DND-41 (cell line): ENCODE measurements around the gene THSD7A.

Experiments
- ATAC-seq: fragments of 200-7000 bp; cut with Tn5 transposase; 3 replicates; pipeline ENCODE4 v1.9.1; 2021; ENCODE audit warnings: low read depth; ENCODE audit not compliant: insufficient read depth
- DNase-seq: peaks from one replicate; pipeline ENCODE4 v3.0.0-alpha.2; 2020
- H2AFZ ChIP-seq: 2 replicates; pipeline ENCODE4 v1.6.0; 2012; ENCODE audit warnings: low read depth, low read length
- H3K27ac ChIP-seq: 2 replicates; pipeline ENCODE4 v1.5.1; 2012; ENCODE audit warnings: low read length, inconsistent platforms
- H3K27me3 ChIP-seq: fragments of 200-600 bp; sonication (generic); 2 replicates; pipeline ENCODE4 v1.6.0; 2012; ENCODE audit warnings: low read length, mild to moderate bottlenecking, inconsistent platforms; ENCODE audit not compliant: insufficient read depth, poor library complexity
- H3K36me3 ChIP-seq: 2 replicates; pipeline ENCODE4 v1.5.1; 2012; ENCODE audit warnings: low read length, inconsistent platforms; ENCODE audit not compliant: insufficient read depth
- H3K4me1 ChIP-seq: 2 replicates; pipeline ENCODE4 v1.5.1; 2012; ENCODE audit warnings: mild to moderate bottlenecking, low read length; ENCODE audit not compliant: insufficient read depth
- H3K4me2 ChIP-seq: 2 replicates; pipeline ENCODE4 v1.6.0; 2012; ENCODE audit warnings: mild to moderate bottlenecking, moderate library complexity, low read length, inconsistent platforms; ENCODE audit not compliant: insufficient read depth
- H3K4me3 ChIP-seq, 2 experiments: fragments of 200-600 bp in 1 of 2; shearing (Covaris generic) in 1 of 2; 2 replicates each; pipeline ENCODE4 v1.5.1; 2012 to 2016; ENCODE audit warnings: inconsistent platforms in 2 of 2, low read length in 2 of 2, mild to moderate bottlenecking in 2 of 2, low read depth in 1 of 2, moderate library complexity in 1 of 2
- H3K79me2 ChIP-seq: 2 replicates; pipeline ENCODE4 v1.6.0; 2012; ENCODE audit warnings: low read length, inconsistent platforms; ENCODE audit not compliant: insufficient read depth
- H3K9ac ChIP-seq: 2 replicates; pipeline ENCODE4 v1.6.0; 2012; ENCODE audit warnings: low read depth, mild to moderate bottlenecking, inconsistent platforms, low read length, moderate library complexity
- H3K9me3 ChIP-seq: 2 replicates; pipeline ENCODE4 v1.5.1; 2012; ENCODE audit warnings: low read length, moderate library complexity, mild to moderate bottlenecking, inconsistent platforms; ENCODE audit not compliant: insufficient read depth, severe bottlenecking
- H4K20me1 ChIP-seq: 2 replicates; pipeline ENCODE4 v1.6.0; 2012; ENCODE audit warnings: low read length; ENCODE audit not compliant: insufficient read depth
- CTCF ChIP-seq: IDR thresholded peaks from 2 replicates; pipeline ENCODE4 v1.5.1; 2012; ENCODE audit warnings: borderline replicate concordance, low read length, moderate library complexity, mild to moderate bottlenecking; ENCODE audit not compliant: poor library complexity, severe bottlenecking; ENCODE audit errors: extremely low read depth
- EZH2 ChIP-seq: IDR thresholded peaks from 3 replicates; pipeline ENCODE4 v1.6.1; 2012; ENCODE audit warnings: borderline replicate concordance, low read depth, mild to moderate bottlenecking, moderate library complexity, low read length, inconsistent platforms; ENCODE audit not compliant: severe bottlenecking

Gene THSD7A

DNA sequence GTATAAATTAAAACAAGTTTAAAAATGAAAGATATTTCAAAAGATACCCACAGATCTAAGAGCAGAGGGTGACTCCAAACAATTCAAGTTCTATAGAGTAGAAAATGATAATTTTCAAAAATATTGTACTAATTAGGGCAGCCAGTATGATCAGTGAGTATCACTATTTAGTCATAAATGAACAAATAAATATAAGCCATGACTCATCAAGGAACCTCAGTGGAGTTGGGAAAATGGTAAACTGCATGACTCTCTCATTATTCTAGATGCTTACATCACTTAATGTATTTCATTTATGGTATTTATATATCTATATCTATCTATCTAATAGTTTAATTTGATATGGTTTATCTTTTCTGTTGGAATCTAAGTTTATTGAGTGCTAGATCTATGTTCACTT is 94.3 kb downstream of the THSD7A start:
- H3K4me2 ChIP-seq: no peak overlapping the region
- no peaks in the 10 kb centered on the region for H3K79me2 ChIP-seq
- H2AFZ ChIP-seq: no peak overlapping the region
- no peak overlapping the region for H3K27ac ChIP-seq
- no peaks in the 10 kb centered on the region for H3K4me1 ChIP-seq
- no peak for ATAC-seq
- no peaks in the 10 kb centered on the region for H3K36me3 ChIP-seq
- TF ChIP-seq EZH2: no peak
- no peak for TF ChIP-seq CTCF
- no peak overlapping the region for H3K9ac ChIP-seq
- no peaks in the 10 kb centered on the region for H4K20me1 ChIP-seq
- H3K9me3 ChIP-seq: no peaks in the 10 kb centered on the region
- H3K4me3 ChIP-seq: no peak overlapping the region
- no peak for DNase-seq
- H3K27me3 ChIP-seq: no peaks in the 10 kb centered on the region

DNA sequence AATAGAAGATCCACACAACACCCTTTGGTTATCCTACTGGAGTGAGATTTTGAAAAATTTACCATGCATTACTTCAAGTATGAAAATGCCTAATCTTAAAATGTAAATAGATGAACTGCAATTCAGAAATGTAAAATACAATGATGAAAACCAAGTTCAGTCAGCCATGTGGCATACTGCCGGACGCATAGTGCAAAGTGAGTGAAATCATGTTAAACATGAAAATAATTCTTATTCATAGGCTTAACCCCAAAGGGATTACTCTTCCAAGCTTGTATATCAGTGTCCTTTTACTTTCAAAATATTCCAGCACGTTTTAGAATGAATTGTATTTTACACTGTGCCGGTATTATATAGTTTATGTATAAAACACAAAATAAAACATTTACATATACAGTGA is 99.8 kb downstream of the THSD7A start:
- Histone ChIP-seq H3K27me3 (no peaks in the 10 kb centered on the region), H3K4me1 (no peaks in the 10 kb centered on the region), H3K9ac (no peak overlapping the region), H3K4me2 (no peak overlapping the region), H3K9me3 (no peaks in the 10 kb centered on the region), H3K4me3 (no peak overlapping the region), H3K79me2 (no peaks in the 10 kb centered on the region), H3K36me3 (no peaks in the 10 kb centered on the region), H2AFZ (no peak overlapping the region), H4K20me1 (no peaks in the 10 kb centered on the region), H3K27ac (no peak overlapping the region)
- DNase-seq (no peak), ATAC-seq (no peak)
- TF ChIP-seq EZH2: no peak
- no peak for TF ChIP-seq CTCF

- no peaks in the 10 kb centered on the region for H3K36me3 ChIP-seq
- H3K9me3 ChIP-seq: no peaks in the 10 kb centered on the region
- no peaks in the 10 kb centered on the region for H4K20me1 ChIP-seq
- H3K27ac ChIP-seq: no peak overlapping the region
- no peak overlapping the region for H3K9ac ChIP-seq
- DNase-seq (no peak), ATAC-seq (no peak)
- TF ChIP-seq EZH2 (no peak), CTCF (no peak)
- H3K79me2 ChIP-seq: no peaks in the 10 kb centered on the region
- H3K4me3 ChIP-seq: no peak overlapping the region
- no peaks in the 10 kb centered on the region for H3K4me1 ChIP-seq
- H3K4me2 ChIP-seq: no peak overlapping the region
- H2AFZ ChIP-seq: no peak overlapping the region
- H3K27me3 ChIP-seq: no peaks in the 10 kb centered on the region
These were observed 101.3 kb downstream of the THSD7A start for GRCh38 chr7:11730725-11731124.

DNA sequence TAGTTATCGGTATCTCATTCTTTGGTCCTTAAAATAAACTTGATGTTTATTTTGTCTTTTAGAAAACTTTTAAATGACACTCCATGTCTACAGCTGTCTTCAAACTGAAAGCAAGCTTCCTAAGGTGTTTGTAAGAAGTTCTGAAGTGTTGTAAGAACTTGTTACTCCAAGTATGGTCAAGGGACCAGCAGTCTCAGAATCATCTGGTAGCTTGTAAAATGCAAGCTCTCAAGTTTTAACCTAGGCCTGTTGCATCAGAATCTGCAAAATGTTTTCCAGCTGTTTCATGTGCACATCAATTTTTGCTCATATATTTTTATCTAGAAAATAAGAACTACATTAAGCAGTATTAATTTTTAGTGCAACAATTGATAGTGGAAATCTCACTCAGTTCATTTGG is 104.1 kb downstream of the THSD7A start:
- ATAC-seq (no peak), DNase-seq (no peak)
- Histone ChIP-seq H3K27me3 (no peaks in the 10 kb centered on the region), H3K79me2 (no peaks in the 10 kb centered on the region), H3K4me1 (no peaks in the 10 kb centered on the region), H3K9me3 (no peaks in the 10 kb centered on the region), H3K4me3 (no peak overlapping the region), H3K4me2 (no peak overlapping the region), H3K36me3 (no peaks in the 10 kb centered on the region), H4K20me1 (no peaks in the 10 kb centered on the region), H3K9ac (no peak overlapping the region), H2AFZ (no peak overlapping the region), H3K27ac (no peak overlapping the region)
- TF ChIP-seq CTCF (no peak), EZH2 (no peak)
